ENCODE results near the gene PRKAA2.

Gene PRKAA2

GRCh38 chr1:56726706-56727105, 81.6 kb downstream of the PRKAA2 start:
- DNase-seq: no peak

- no peak for DNase-seq
Measured at GRCh38 chr1:56728964-56729363, 83.8 kb downstream of the PRKAA2 start.

GRCh38 chr1:56745231-56745630, 100.1 kb downstream of the PRKAA2 start:
- DNase-seq: no peak

- DNase-seq: no peak
Measured at GRCh38 chr1:56754708-56755479, 109.8 kb downstream of the PRKAA2 start.

GRCh38 chr1:56755911-56756310, 110.8 kb downstream of the PRKAA2 start:
- DNase-seq: no peak

GRCh38 chr1:56758135-56758534, 113.0 kb downstream of the PRKAA2 start:
- peak; percentile 4 for DNase-seq

- DNase-seq: no peak
Measured at GRCh38 chr1:56758794-56759193, 113.7 kb downstream of the PRKAA2 start.
